ENCODE data around the gene RAD51B.

- TF ChIP-seq EZH2 (IDR thresholded peaks at IDR 0.05) = no peak
- no peak for TF ChIP-seq POLR2AphosphoS5 (IDR thresholded peaks at IDR 0.05; ENCODE audit: borderline replicate concordance, low read depth, low read length)
- TF ChIP-seq FOXP2 (optimal IDR thresholded peaks at IDR 0.05; ENCODE audit: control extremely low read depth, extremely low read length, insufficient read depth) = no peak
These were observed 16.0 kb downstream of the RAD51B start for GRCh38 chr14:67835596-67835995.
